ENCODE measurements around the gene SORBS1.

- TF ChIP-seq CTCF (IDR thresholded peaks at IDR 0.05; ENCODE audit: extremely low read depth in 1 of 2, insufficient read depth in 1 of 2, low read depth in 1 of 2, low read length in 2 of 2) (no peak), POLR2A (IDR thresholded peaks at IDR 0.05; ENCODE audit: low read depth, low read length) (no peak), MYC (IDR thresholded peaks at IDR 0.05; ENCODE audit: low read depth, low read length) (no peak), MAX (IDR thresholded peaks at IDR 0.05; ENCODE audit: insufficient read depth, insufficient read length) (no peak), POLR2AphosphoS5 (IDR thresholded peaks at IDR 0.05; ENCODE audit: insufficient read depth, low read depth, low read length) (no peak)
Measured at GRCh38 chr10:95540514-95541052, 20.6 kb downstream of the SORBS1 start.

Measured in endothelial cell of umbilical vein (primary cell).